ENCODE results near the gene TUFT1. TPM values are rescaled to one million over a fixed set of nuclear protein-coding genes. Genes with fewer than 3 reads are reported as not detected.
"Not testable (repeated sequence)": the region's sequence is repeated elsewhere in the genome, so short reads cannot be mapped to it uniquely, and the experiment has no call there.

TUFT1 gene
- total RNA-seq, 2 experiments from 2014 or later: 4.5 to 4.9 TPM

DNA sequence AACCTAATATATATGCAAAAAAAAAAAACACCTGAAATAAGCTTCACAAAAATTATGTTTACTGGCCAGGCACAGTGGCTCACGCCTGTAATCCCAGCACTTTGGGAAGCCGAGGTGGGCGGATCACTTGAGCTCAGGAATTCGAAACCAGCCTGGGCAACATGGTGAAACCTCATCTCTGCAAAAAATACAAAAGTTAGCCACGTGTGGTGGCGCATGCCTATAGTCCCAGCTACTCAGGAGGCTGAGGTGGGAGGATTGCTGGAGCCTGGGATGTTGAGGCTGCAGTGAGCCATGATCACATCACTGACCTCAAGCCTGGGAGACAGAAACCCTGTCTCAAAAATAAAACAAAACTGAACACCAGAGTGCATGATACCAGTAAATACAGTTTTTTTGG, 78.9 kb downstream of the TUFT1 start:
- DNase-seq; H3K4me3 Mint-ChIP-seq; H3K27me3 Mint-ChIP-seq; H3K36me3 Mint-ChIP-seq (ENCODE audit: low read depth); H3K9me3 Mint-ChIP-seq; H3K27ac Mint-ChIP-seq; POLR2A ChIA-PET: not testable (repeated sequence)
- peaks cover 46% of the 10 kb centered on the region for H3K4me1 Mint-ChIP-seq
- CTCF ChIA-PET: interaction anchor here (1.0 kb wide), 1 partner anchor 25 kb away, joined by 4 read pairs; no protein-coding TSS in a partner anchor

DNA sequence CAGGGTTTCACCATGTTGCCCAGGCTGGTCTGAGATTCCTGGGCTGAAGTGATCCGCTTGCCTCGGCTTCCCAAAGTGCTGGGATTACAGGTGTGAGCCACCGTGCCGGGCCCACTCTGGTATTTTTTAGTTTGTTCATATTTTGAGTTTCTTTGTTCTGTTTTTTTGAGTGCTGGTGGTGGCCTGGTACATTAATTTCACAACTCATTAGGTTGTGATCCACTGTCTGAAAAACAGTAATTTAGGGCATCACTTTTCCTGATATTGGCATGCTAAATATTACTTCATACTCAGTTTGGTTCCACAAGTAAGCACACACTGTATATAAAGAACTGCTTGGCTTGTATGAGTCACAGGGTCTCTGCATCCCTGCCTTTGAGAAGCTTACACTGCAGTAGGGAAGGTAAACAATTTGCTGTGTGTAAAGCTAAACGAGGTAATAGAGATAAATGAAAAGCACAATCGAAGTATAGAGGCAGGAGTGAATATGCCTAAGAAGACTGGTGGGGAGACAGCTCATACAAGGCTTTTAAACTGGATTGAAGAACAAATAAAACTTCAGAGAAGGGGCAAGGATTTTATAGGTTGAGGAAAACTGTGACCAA, 79.5 kb downstream of the TUFT1 start:
- Mint-ChIP-seq H3K4me1 (peaks cover 43% of the 10 kb centered on the region), H3K9me3 (no peaks in the 10 kb centered on the region), H3K27me3 (no peaks in the 10 kb centered on the region), H3K27ac (no peak overlapping the region), H3K36me3 (ENCODE audit: low read depth) (peaks cover 6% of the 10 kb centered on the region), H3K4me3 (no peak overlapping the region)
- ChIA-PET POLR2A (interaction anchor here (0.9 to 1.5 kb wide), 3 partner anchors 12 to 144 kb away, joined by 3 to 5 read pairs (median 3); partner anchors contain the start of gene MRPL9), CTCF (interaction anchor here (0.8 to 1.8 kb wide), 4 partner anchors 8 to 26 kb away, joined by 3 to 6 read pairs (median 4); no protein-coding TSS in a partner anchor)
- no peak for DNase-seq

DNA sequence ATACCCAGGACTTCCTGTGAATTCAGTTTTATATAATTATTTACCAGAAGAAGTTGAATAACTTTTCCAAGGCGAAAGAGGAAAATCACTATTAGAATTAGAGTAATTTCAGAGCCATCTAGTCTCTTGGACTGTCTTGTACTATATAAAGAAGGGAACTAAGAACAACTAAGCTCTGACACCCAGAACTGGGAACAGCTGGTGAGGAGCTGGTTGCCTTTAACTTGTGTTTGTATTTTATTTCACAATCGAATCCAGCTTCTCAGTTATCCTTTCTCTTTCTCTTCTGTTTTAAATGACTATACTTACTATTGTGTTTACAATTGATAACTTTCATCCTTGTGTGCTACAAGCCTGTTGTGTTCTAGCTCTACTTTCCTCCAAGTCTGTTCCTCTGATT, 80.2 kb downstream of the TUFT1 start:
- DNase-seq: no peak
- no peaks in the 10 kb centered on the region for H3K9me3 Mint-ChIP-seq
- peaks cover 6% of the 10 kb centered on the region for H3K36me3 Mint-ChIP-seq (ENCODE audit: low read depth)
- peaks cover 40% of the 10 kb centered on the region for H3K4me1 Mint-ChIP-seq
- H3K27ac Mint-ChIP-seq: no peak overlapping the region
- no peak overlapping the region for H3K4me3 Mint-ChIP-seq
- no peaks in the 10 kb centered on the region for H3K27me3 Mint-ChIP-seq
- ChIA-PET POLR2A (interaction anchor here (0.9 to 1.5 kb wide), 3 partner anchors 11 to 143 kb away, joined by 3 to 5 read pairs (median 3); partner anchors contain the start of gene MRPL9), CTCF (interaction anchor here (0.6 to 1.8 kb wide), 4 partner anchors 9 to 391 kb away, joined by 3 to 6 read pairs (median 4); no protein-coding TSS in a partner anchor)

DNA sequence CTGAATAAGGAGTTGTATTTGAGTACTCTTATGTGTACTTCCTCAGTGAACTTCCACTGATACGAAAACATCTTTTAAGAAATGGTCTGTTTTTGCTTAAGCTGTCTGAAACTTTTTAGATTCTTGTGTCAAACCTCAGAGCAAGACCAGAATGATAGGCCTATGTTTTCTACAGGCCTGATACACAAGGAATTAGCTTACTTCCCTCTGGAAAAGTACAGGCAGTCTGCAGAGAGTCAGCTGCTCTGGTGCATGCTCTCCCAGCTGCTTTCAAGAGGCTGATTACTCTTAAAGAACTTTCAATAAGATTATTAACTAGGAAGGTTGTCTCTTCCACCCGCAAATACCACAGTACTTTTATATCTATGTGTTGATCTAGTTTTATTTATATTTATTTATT, 81.2 kb downstream of the TUFT1 start:
- Mint-ChIP-seq H3K36me3 (ENCODE audit: low read depth) (peaks cover 3% of the 10 kb centered on the region), H3K4me3 (no peak overlapping the region), H3K27me3 (no peaks in the 10 kb centered on the region), H3K27ac (no peak overlapping the region), H3K9me3 (no peaks in the 10 kb centered on the region), H3K4me1 (peaks cover 33% of the 10 kb centered on the region)
- CTCF ChIA-PET: interaction anchor here (1.8 kb wide), 1 partner anchor 28 kb away, joined by 6 read pairs; no protein-coding TSS in a partner anchor
- no peak for DNase-seq
- POLR2A ChIA-PET: no interaction called here

DNA sequence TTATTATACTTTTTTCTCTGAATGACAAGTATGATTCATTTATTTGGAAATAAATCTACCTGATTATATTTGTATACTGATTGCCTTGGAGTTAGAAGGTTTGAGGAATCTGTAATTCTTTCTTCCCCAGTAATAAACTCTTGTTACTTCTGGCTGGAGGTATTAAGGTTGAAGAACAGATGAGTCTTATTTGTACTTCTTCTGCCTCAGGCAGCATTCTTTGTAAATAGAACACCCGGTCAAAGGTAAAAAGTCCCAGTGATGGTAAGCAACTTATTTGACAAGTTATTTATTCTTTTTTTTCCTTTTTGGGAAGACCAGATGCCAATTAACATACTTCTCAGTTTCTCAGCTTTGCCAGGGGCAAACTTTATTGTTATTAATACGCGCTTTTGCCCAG, 84.7 kb downstream of the TUFT1 start:
- Mint-ChIP-seq H3K4me1 (peaks cover 20% of the 10 kb centered on the region), H3K9me3 (no peaks in the 10 kb centered on the region), H3K27ac (no peak overlapping the region), H3K4me3 (no peak overlapping the region), H3K27me3 (no peaks in the 10 kb centered on the region), H3K36me3 (ENCODE audit: low read depth) (no peaks in the 10 kb centered on the region)
- CTCF ChIA-PET: no interaction called here
- POLR2A ChIA-PET: no interaction called here
- DNase-seq: no peak

DNA sequence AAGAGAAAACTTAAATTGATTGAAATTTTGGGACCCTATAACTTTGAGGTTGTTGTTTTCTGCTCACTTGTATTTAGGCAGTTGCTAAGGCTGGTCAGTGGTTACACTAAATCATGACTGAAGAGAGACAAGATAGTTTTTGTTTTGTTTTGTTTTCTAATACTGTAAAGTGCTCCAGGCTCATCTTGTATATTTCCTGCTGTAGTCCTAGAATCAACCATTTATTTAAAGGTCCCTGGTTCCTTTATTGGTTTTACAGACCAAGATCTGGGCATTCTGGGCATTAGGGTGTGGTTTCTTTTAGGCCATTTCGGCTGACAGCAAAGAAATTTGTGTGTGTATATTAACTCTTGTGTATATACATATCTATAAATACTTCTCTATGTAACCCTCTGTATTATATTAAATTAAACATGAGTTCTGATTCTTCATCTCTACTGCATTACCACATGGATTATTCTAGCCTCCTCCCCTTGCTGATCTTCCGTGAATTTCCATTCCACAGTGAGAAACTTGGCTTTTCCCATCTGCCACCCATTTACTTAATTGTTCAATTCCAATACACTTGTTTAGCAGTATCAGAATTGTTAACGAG, 86.7 kb downstream of the TUFT1 start:
- Mint-ChIP-seq H3K9me3 (no peaks in the 10 kb centered on the region), H3K4me3 (no peak overlapping the region), H3K27me3 (no peaks in the 10 kb centered on the region), H3K27ac (no peak overlapping the region), H3K36me3 (ENCODE audit: low read depth) (no peaks in the 10 kb centered on the region), H3K4me1 (peaks cover 3% of the 10 kb centered on the region)
- ChIA-PET CTCF (no interaction called here), POLR2A (no interaction called here)
- no peak for DNase-seq

DNA sequence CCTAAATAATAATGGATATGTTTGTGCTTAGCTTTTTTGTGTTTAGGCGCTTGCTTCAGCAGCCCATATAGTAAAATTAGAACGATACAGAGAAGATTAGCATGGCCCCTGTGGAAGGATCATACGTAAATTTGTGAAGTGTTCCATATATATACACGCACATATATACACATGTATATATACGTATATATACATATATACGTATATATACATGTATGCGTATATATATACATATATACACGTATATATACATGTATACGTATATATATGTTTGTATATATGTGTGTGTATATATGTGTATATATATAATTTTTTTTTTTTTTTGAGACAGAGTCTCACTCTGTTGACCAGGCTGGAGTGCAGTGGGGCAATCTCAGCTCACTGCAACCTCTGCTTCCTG, 89.2 kb downstream of the TUFT1 start:
- Mint-ChIP-seq H3K27ac (no peak overlapping the region), H3K9me3 (no peaks in the 10 kb centered on the region), H3K27me3 (no peaks in the 10 kb centered on the region), H3K4me1 (no peaks in the 10 kb centered on the region), H3K36me3 (ENCODE audit: low read depth) (no peaks in the 10 kb centered on the region), H3K4me3 (no peak overlapping the region)
- ChIA-PET CTCF (interaction anchor here (0.6 kb wide), 1 partner anchor 692 kb away, joined by 4 read pairs; no protein-coding TSS in a partner anchor), POLR2A (no interaction called here)
- DNase-seq: no peak

Other genes with a start within 250 kb of the TUFT1 start
- 10 to 100 TPM; 71.2 to 72.9 TPM for gene PI4KB, start 212.9 kb upstream of the TUFT1 start, total RNA-seq
- gene RFX5, start 193.1 kb upstream of the TUFT1 start, total RNA-seq: 10 to 100 TPM; 96.2 to 99.3 TPM
- not detected for gene SELENBP1, start 167.6 kb upstream of the TUFT1 start, total RNA-seq
- 100 to 1,000 TPM; 280 to 282 TPM for gene PSMB4, start 140.7 kb upstream of the TUFT1 start, total RNA-seq
- gene POGZ, start 80.8 kb upstream of the TUFT1 start, total RNA-seq: 10 to 100 TPM; 67.2 to 73.2 TPM
- gene CGN, start 28.9 kb upstream of the TUFT1 start, total RNA-seq: under 1 TPM; 0.43 to 0.96 TPM
- 10 to 100 TPM; 28.9 to 29.6 TPM for gene SNX27, start 71.7 kb downstream of the TUFT1 start, total RNA-seq
- not detected for gene CELF3, start 176.5 kb downstream of the TUFT1 start, total RNA-seq
- gene RIIAD1, start 181.2 kb downstream of the TUFT1 start, total RNA-seq: not detected
- 10 to 100 TPM; 97.9 to 98.9 TPM for gene MRPL9, start 223.2 kb downstream of the TUFT1 start, total RNA-seq